Measurements from ENCODE around the gene PABPN1L. TPM values are rescaled to one million over a fixed set of nuclear protein-coding genes. Genes with fewer than 3 reads are reported as not detected.

The PABPN1L gene
- total and polyA plus RNA-seq, 2 of the 13 experiments (the other 11 are each of a cell fraction or from before 2014, with no cell fraction given): not detected

- TF ChIP-seq, protein P1, sequence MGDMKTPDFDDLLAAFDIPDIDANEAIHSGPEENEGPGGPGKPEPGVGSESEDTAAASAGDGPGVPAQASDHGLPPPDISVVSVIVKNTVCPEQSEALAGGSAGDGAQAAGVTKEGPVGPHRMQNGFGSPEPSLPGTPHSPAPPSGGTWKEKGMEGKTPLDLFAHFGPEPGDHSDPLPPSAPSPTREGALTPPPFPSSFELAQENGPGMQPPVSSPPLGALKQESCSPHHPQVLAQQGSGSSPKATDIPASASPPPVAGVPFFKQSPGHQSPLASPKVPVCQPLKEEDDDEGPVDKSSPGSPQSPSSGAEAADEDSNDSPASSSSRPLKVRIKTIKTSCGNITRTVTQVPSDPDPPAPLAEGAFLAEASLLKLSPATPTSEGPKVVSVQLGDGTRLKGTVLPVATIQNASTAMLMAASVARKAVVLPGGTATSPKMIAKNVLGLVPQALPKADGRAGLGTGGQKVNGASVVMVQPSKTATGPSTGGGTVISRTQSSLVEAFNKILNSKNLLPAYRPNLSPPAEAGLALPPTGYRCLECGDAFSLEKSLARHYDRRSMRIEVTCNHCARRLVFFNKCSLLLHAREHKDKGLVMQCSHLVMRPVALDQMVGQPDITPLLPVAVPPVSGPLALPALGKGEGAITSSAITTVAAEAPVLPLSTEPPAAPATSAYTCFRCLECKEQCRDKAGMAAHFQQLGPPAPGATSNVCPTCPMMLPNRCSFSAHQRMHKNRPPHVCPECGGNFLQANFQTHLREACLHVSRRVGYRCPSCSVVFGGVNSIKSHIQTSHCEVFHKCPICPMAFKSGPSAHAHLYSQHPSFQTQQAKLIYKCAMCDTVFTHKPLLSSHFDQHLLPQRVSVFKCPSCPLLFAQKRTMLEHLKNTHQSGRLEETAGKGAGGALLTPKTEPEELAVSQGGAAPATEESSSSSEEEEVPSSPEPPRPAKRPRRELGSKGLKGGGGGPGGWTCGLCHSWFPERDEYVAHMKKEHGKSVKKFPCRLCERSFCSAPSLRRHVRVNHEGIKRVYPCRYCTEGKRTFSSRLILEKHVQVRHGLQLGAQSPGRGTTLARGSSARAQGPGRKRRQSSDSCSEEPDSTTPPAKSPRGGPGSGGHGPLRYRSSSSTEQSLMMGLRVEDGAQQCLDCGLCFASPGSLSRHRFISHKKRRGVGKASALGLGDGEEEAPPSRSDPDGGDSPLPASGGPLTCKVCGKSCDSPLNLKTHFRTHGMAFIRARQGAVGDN (CRISPR knock-in tag; IDR thresholded peaks at IDR 0.05): peak; percentile 46
- TF ChIP-seq ZNF446 (CRISPR knock-in tag; IDR thresholded peaks at IDR 0.05) (no peak), MYPOP (CRISPR knock-in tag; IDR thresholded peaks at IDR 0.05) (peak; percentile 30; the same call in 1 of the 2 replicates), ZNF766 (CRISPR knock-in tag; IDR thresholded peaks at IDR 0.05; ENCODE audit: borderline replicate concordance) (no peak), ZZZ3 (CRISPR knock-in tag; IDR thresholded peaks at IDR 0.05; ENCODE audit: borderline replicate concordance) (no peak), ZNF776 (CRISPR knock-in tag; IDR thresholded peaks at IDR 0.05) (peak; percentile 45; the same call in 1 of the 2 replicates), XRCC5 (optimal IDR thresholded peaks at IDR 0.05; ENCODE audit: low read length) (no peak), IRX3 (CRISPR knock-in tag; IDR thresholded peaks at IDR 0.05; ENCODE audit: borderline replicate concordance, low read depth) (no peak), HES4 (CRISPR knock-in tag; IDR thresholded peaks at IDR 0.05; ENCODE audit: borderline replicate concordance) (0 out of 2 replicates have a peak, but pooled peaks have one; percentile 40)
Measured at GRCh38 chr16:88881007-88881615, 14.7 kb upstream of the PABPN1L start (continued).

Data from HepG2 (cell line).